Stomach (tissue), 9 donors: ENCODE measurements around the gene RIOK3. TPM values are rescaled to one million over a fixed set of nuclear protein-coding genes. Genes with fewer than 3 reads are reported as not detected.
A peak's percentile ranks its signal among the peaks of the same experiment; 100 is the strongest.
"Not testable (repeated sequence)": the region's sequence is repeated elsewhere in the genome, so short reads cannot be mapped to it uniquely, and the experiment has no call there.

Experiments used
- DNase-seq, 2 donors: peaks; one replicate each; pipeline versions ENCODE4 v3.0.0 to v3.0.0-alpha.2; 2013 to 2019
- H3K27ac ChIP-seq, 5 donors: fragments of 200-600 bp in 4 of 5; sonication (generic) in 4 of 5; one replicate each; pipeline ENCODE4 v1.5.1; 2013 to 2019; ENCODE audit warnings: mild to moderate bottlenecking in 1 of 5, moderate library complexity in 1 of 5
- H3K27me3 ChIP-seq, 3 donors: fragments of 200-600 bp; sonication (generic); one replicate each; pipeline ENCODE4 v1.5.1; 2017 to 2019; ENCODE audit warnings: mixed run types in 1 of 3
- H3K36me3 ChIP-seq, 4 donors: fragments of 200-600 bp; sonication (generic); 1 replicate in 3 of 4; 2 replicates in 1 of 4; pipeline ENCODE4 v1.5.1; 2016 to 2019
- H3K4me1 ChIP-seq, 4 donors: fragments of 200-600 bp; sonication (generic); one replicate each; pipeline ENCODE4 v1.5.1; 2016 to 2019
- H3K4me3 ChIP-seq, 4 donors: fragments of 200-600 bp; sonication (generic) in 3 of 4; one replicate each; pipeline ENCODE4 v1.5.1; 2016 to 2019; ENCODE audit warnings: mild to moderate bottlenecking in 1 of 4
- H3K9me3 ChIP-seq, 4 donors: fragments of 200-600 bp; sonication (generic); one replicate each; pipeline ENCODE4 v1.5.1; 2016 to 2019
- EP300 ChIP-seq: sonication (generic); formaldehyde crosslinking; IDR thresholded peaks from one replicate; pipeline ENCODE4 v1.6.1; 2017; ENCODE audit warnings: antibody characterized with exemption
- POLR2A ChIP-seq, 4 donors: fragments of 450-650 bp; IDR thresholded peaks; one replicate each; pipeline ENCODE4 v1.6.1; 2016; ENCODE audit warnings: antibody characterized with exemption in 4 of 4, control low read depth in 2 of 4, mild to moderate bottlenecking in 1 of 4, moderate library complexity in 1 of 4
- POLR2AphosphoS5 ChIP-seq, 3 donors: sonication (generic); formaldehyde crosslinking; IDR thresholded peaks; one replicate each; pipeline ENCODE4 v1.6.1; 2016; ENCODE audit warnings: antibody characterized with exemption in 3 of 3
- WGBS, 5 donors: extraction: QIAGEN DNeasy Blood & Tissue Kit in 3 of 5; methylation state at CpG; one replicate each; pipeline versions ENCODE4 v1.1.5 to v1.1.7; 2013 to 2018; 5-methylcytosine and 5-hydroxymethylcytosine counted together
- intact Hi-C: fragments of 100-400 bp; cut with DNase I; formaldehyde crosslinking; loops from one replicate; pipeline ENCODE4 v1.15.1; 2023; ENCODE audit warnings: low total_unique reads
- polyA plus RNA-seq, 3 donors: library from polyadenylated mRNA; stranded (reverse); fragments of 200-250 nt; gene quantifications; one replicate each; pipeline ENCODE4 v1.2.3, GENCODE V29; 2013
- total RNA-seq, 5 donors: library from RNA; depleted of rRNA; stranded (reverse); fragments of >200 nt; gene quantifications; one replicate each; pipeline versions ENCODE4 v1.1.0 to v1.2.3, GENCODE V29; 2014 to 2016
- TF ChIP-seq, protein P1 (sequence below), 7 experiments: fragments of 450-650 bp in 4 of 7; fragments of 200-600 bp in 3 of 7; sonication (generic) in 3 of 7; IDR thresholded peaks; one replicate each; pipeline ENCODE4 v1.5.1; 2016 to 2019; ENCODE audit warnings: antibody characterized with exemption in 7 of 7, control low read depth in 2 of 7, mild to moderate bottlenecking in 1 of 7
- donor health status: healthy with polysubstance abuse.
- donor health status: Bipolar disorder and iron deficiency.
- donor health status: healthy.

Gene RIOK3
- total and polyA plus RNA-seq, 8 donors = 28.3 to 140 (median 66.3) TPM

GRCh38 chr18:23506393-23506792 is 53.3 kb downstream of the RIOK3 start:
- DNase-seq = no peak
- 76 to 93% (median 81%) methylated on average over 6 of the region's 6 CpGs for whole genome bisulfite sequencing, 5 donors
- no peaks in the 10 kb centered on the region for H3K27me3 ChIP-seq
- no peak for TF ChIP-seq POLR2A (IDR thresholded peaks at IDR 0.05)
- TF ChIP-seq POLR2AphosphoS5 (IDR thresholded peaks at IDR 0.05) = no peak
- no peak for TF ChIP-seq EP300
- TF ChIP-seq, protein P1, sequence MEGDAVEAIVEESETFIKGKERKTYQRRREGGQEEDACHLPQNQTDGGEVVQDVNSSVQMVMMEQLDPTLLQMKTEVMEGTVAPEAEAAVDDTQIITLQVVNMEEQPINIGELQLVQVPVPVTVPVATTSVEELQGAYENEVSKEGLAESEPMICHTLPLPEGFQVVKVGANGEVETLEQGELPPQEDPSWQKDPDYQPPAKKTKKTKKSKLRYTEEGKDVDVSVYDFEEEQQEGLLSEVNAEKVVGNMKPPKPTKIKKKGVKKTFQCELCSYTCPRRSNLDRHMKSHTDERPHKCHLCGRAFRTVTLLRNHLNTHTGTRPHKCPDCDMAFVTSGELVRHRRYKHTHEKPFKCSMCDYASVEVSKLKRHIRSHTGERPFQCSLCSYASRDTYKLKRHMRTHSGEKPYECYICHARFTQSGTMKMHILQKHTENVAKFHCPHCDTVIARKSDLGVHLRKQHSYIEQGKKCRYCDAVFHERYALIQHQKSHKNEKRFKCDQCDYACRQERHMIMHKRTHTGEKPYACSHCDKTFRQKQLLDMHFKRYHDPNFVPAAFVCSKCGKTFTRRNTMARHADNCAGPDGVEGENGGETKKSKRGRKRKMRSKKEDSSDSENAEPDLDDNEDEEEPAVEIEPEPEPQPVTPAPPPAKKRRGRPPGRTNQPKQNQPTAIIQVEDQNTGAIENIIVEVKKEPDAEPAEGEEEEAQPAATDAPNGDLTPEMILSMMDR (IDR thresholded peaks at IDR 0.05) = no peak
- H3K36me3 ChIP-seq = peaks cover 16 to 53% (median 50%) of the 10 kb centered on the region in 4 donors
- H3K4me1 ChIP-seq = peaks cover 18 to 49% (median 35%) of the 10 kb centered on the region in 4 donors
- no peak overlapping the region for H3K27ac ChIP-seq
- H3K9me3 ChIP-seq = no peaks in the 10 kb centered on the region
- H3K4me3 ChIP-seq = no peak overlapping the region
- intact Hi-C loops = no loop called here

- H3K27ac ChIP-seq, H3K4me3 ChIP-seq, intact Hi-C loops, H3K9me3 ChIP-seq, H3K27me3 ChIP-seq, DNase-seq: not testable (repeated sequence)
- WGBS, 5 donors = 95 to 100% (median 96%) methylated on average over 2 of the region's 2 CpGs
- Histone ChIP-seq H3K4me1 (peaks cover 0 to 28% (median 11%) of the 10 kb centered on the region in 4 donors), H3K36me3 (peaks cover 21 to 95% (median 91%) of the 10 kb centered on the region in 4 donors)
These were observed 57.8 kb downstream of the RIOK3 start for GRCh38 chr18:23510923-23511322.

- H3K4me3 ChIP-seq, H3K27me3 ChIP-seq, intact Hi-C loops, DNase-seq, H3K27ac ChIP-seq, H3K9me3 ChIP-seq: not testable (repeated sequence)
- Histone ChIP-seq H3K4me1 (peaks cover 0 to 22% (median 10%) of the 10 kb centered on the region in 4 donors), H3K36me3 (peaks cover 23 to 98% (median 94%) of the 10 kb centered on the region in 4 donors)
- 86 to 91% (median 90%) methylated on average over 7 of the region's 7 CpGs for WGBS, 5 donors
These were observed 59.1 kb downstream of the RIOK3 start for GRCh38 chr18:23512216-23512615.

DNA sequence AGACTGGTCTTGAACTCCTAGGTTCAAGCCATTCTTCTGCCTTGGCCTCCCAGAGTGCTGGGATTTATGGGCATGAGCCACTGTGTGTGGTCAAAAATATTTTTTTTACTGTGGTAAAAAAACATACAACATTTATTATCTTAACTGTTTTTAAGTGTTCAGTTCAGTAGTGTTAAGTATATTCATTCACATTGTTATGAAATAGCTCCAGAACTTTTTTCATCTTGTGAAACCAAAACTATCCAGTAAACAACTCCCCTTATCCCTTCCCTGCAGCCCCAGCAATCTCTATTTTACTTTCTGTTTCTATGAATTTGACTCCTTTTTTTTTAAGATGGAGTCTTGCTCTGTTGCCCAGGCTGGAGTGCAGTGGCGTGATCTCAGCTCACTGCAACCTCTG is 59.6 kb downstream of the RIOK3 start:
- Histone ChIP-seq H3K27ac (no peak overlapping the region), H3K36me3 (peaks cover 23 to 98% (median 94%) of the 10 kb centered on the region in 4 donors), H3K9me3 (no peaks in the 10 kb centered on the region), H3K4me3 (no peak overlapping the region), H3K27me3 (no peaks in the 10 kb centered on the region), H3K4me1 (peaks cover 0 to 18% (median 10%) of the 10 kb centered on the region in 4 donors)
- intact Hi-C loops = no loop called here
- no peak for DNase-seq
- TF ChIP-seq POLR2A (IDR thresholded peaks at IDR 0.05) (no peak), POLR2AphosphoS5 (IDR thresholded peaks at IDR 0.05) (no peak), EP300 (no peak)
- TF ChIP-seq, protein P1 (IDR thresholded peaks at IDR 0.05) = no peak
- WGBS, 5 donors = 94 to 100% (median 100%) methylated on average over 1 of the region's 1 CpG

DNA sequence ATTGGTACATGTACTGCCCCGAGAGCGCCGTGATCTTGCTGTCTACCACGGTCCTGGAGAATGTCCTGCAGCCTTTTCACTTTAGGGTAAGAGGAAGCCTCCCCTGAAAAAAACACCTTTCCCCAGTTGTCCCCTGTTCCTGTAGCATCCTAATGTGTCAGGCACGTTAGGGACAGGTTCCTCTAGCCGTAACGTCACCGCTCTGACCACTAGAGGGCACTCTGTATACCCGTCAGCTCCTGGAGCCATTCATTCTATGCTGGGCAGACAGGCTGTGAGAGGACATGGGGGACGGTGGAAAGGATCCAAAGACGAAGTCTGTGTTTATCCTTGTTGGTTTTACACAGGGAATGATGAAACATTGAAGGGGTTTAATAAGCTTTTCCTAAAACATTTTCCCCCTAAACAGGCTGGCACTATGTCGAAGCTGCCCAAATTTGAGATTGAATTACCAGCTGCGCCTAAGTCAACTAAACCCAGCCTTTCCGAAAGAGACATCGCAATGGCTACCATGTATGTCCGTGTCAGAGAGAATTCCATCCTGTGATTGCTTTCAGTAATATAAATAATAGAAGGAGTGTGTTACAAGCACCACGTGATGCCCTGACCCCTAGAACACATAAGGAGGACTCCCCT is 62.9 kb downstream of the RIOK3 start:
- Histone ChIP-seq H3K9me3 (no peaks in the 10 kb centered on the region), H3K4me1 (peaks cover 0 to 14% (median 8%) of the 10 kb centered on the region in 4 donors), H3K27ac (no peak overlapping the region), H3K36me3 (peaks cover 38 to 98% (median 95%) of the 10 kb centered on the region in 4 donors), H3K4me3 (no peak overlapping the region), H3K27me3 (no peaks in the 10 kb centered on the region)
- intact Hi-C loops = no loop called here
- peak; percentile 77 to 92 for DNase-seq
- WGBS, 5 donors = 39 to 45% (median 43%) methylated on average over 17 of the region's 17 CpGs
- TF ChIP-seq POLR2AphosphoS5 (IDR thresholded peaks at IDR 0.05) = peak in 1 of 3 donors; percentile 74
- TF ChIP-seq, protein P1 (IDR thresholded peaks at IDR 0.05) = peak in 5 of 7 experiments; percentile 71 to 79 (median 72)
- no peak for TF ChIP-seq POLR2A (IDR thresholded peaks at IDR 0.05)
- TF ChIP-seq EP300 = no peak
